Panc1 (cell line): ENCODE data around the gene MMP28. TPM values are rescaled to one million over a fixed set of nuclear protein-coding genes. Genes with fewer than 3 reads are reported as not detected.

Experiments used
- ATAC-seq: fragments of 200-7000 bp; cut with Tn5 transposase; 2 replicates; pipeline ENCODE4 v1.9.1; 2020; ENCODE audit warnings: mild to moderate bottlenecking, moderate library complexity
- BruUV-seq: library from RNA; stranded (reverse); fragments of 400-500 nt; replicated peaks from 2 replicates; lab custom pipeline; 2021; lab: Mats Ljungman, UMichigan
- CTCF ChIA-PET: fragments of 300-600 bp; sonication (Branson Sonifier 250); formaldehyde crosslinking; loops from one replicate; lab custom pipeline; 2022; ENCODE audit warnings: antibody characterized with exemption; lab: Charles Lee
- POLR2A ChIA-PET: fragments of 300-600 bp; sonication (Branson Sonifier 250); formaldehyde crosslinking; loops from one replicate; lab custom pipeline; 2022; ENCODE audit warnings: antibody characterized with exemption; lab: Charles Lee
- DNase-seq: peaks from one replicate; pipeline ENCODE4 v3.0.0-alpha.2; 2010; ENCODE audit warnings: low read depth, low spot score
- H3K27ac ChIP-seq: 2 replicates; pipeline ENCODE4 v1.5.1; 2011; ENCODE audit warnings: mild to moderate bottlenecking, low read length, inconsistent platforms
- H3K27me3 ChIP-seq: fragments of 200-500 bp; sonication (Bioruptor generic); 2 replicates; pipeline ENCODE4 v1.6.0; 2014; ENCODE audit warnings: low read length, inconsistent platforms; ENCODE audit not compliant: control insufficient read depth, insufficient read depth
- H3K36me3 ChIP-seq: fragments of 200-500 bp; sonication (Bioruptor generic); 2 replicates; pipeline ENCODE4 v1.5.1; 2014; ENCODE audit warnings: inconsistent platforms, mild to moderate bottlenecking, low read length, moderate library complexity; ENCODE audit not compliant: control insufficient read depth, insufficient read depth
- H3K4me1 ChIP-seq: 2 replicates; pipeline ENCODE4 v1.5.1; 2011; ENCODE audit warnings: inconsistent platforms, mild to moderate bottlenecking, low read length, moderate library complexity; ENCODE audit not compliant: control insufficient read depth, insufficient read depth
- H3K4me3 ChIP-seq, 2 experiments: 2 replicates each; pipeline ENCODE4 v1.5.1; 2011 to 2012; ENCODE audit warnings: low read depth in 2 of 2, low read length in 2 of 2, mild to moderate bottlenecking in 2 of 2, inconsistent platforms in 1 of 2, moderate library complexity in 1 of 2
- H3K9me3 ChIP-seq: fragments of 200-500 bp; sonication (Bioruptor generic); 2 replicates; pipeline ENCODE4 v1.5.1; 2014; ENCODE audit warnings: low read depth, mild to moderate bottlenecking, inconsistent platforms, low read length, moderate library complexity; ENCODE audit not compliant: control insufficient read depth, insufficient read depth
- POLR2AphosphoS5 ChIP-seq: IDR thresholded peaks from 2 replicates; pipeline ENCODE4 v1.6.1; 2012; ENCODE audit warnings: mild to moderate bottlenecking, low read depth, low read length, moderate library complexity
- SIN3A ChIP-seq: IDR thresholded peaks from 2 replicates; pipeline ENCODE4 v1.6.1; 2012; ENCODE audit warnings: low read depth, mild to moderate bottlenecking, low read length, moderate library complexity, borderline replicate concordance; ENCODE audit not compliant: insufficient read depth
- TCF7L2 ChIP-seq: IDR thresholded peaks from 2 replicates; pipeline ENCODE4 v1.6.1; 2011; ENCODE audit warnings: mild to moderate bottlenecking, low read depth, low read length, inconsistent platforms
- in situ Hi-C: cut with HindIII; loops from 2 replicates; pipeline ENCODE4 v1.10.0; 2016; ENCODE audit warnings: low sequenced_read_pairs, low pct_unique_long_range_greater_than_20kb
- intact Hi-C: fragments of 100-400 bp; cut with micrococcal nuclease; formaldehyde crosslinking; loops from one replicate; pipeline ENCODE4 v1.10.0; 2022; ENCODE audit not compliant: unreplicated experiment
- total RNA-seq: library from RNA; stranded (reverse); gene quantifications from one replicate; pipeline ENCODE4 v1.2.1, GENCODE V29; 2021; ENCODE audit not compliant: unreplicated experiment
- TF ChIP-seq, protein P1 (sequence below), 2 experiments: IDR thresholded peaks; 2 replicates each; pipeline ENCODE4 v1.6.1; 2011 to 2012; ENCODE audit warnings: low read depth in 2 of 2, control low read depth in 1 of 2, low read length in 1 of 2, mild to moderate bottlenecking in 1 of 2, moderate library complexity in 1 of 2; ENCODE audit not compliant: insufficient read depth in 1 of 2
- TF ChIP-seq, protein P2 (sequence below): fragments of 450-650 bp; IDR thresholded peaks from 2 replicates; pipeline ENCODE4 v1.5.1; 2017; ENCODE audit warnings: mild to moderate bottlenecking

MMP28 gene
- total RNA-seq, 1 experiment from 2014 or later, result 1.6 TPM

DNA sequence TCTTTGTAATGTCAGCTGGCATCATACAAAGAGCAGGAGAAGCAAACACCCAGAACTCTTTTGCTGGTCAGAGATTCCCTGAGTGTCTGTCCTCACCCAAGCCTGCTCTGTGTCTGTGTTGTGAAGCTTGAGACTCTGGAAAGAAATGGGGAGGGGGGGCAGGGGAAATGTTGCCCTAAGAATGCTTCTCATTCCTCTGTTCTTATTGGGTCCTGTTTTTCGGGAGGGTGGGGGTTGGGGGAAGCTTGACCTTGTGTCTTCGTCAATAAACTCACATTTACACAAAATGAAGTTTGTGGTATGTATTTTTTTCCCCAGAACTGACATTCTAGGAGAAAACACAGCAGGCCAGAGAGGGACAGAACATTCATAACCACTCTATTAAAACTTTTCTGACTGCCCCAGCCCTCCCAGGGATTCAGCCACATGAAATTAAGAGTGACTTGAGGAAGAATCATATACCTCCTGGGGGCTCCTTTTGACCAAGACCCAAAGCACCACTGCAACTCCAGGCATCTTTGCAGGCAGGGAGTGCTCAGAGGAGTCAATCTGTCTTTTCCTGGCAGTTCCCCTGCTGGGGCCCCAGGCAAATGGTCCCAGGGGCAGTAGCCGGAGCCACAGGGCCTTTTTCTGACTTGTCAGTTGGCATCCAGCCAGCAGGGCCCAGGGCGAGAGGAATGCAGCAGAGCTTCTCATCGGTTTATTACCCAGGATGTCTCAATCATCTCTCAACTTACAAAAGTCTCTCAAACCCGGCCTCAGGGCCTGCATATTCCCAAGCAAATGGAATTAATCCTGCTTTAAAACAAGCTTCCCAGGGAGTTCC, 69.1 kb downstream of the MMP28 start:
- intact Hi-C loops (no loop called here), in situ Hi-C loops (no loop called here)
- ChIA-PET CTCF (no interaction called here), POLR2A (interaction anchor here (0.6 kb wide), 1 partner anchor 138 kb away, joined by 4 read pairs; no protein-coding TSS in a partner anchor)
- peaks cover 11% of the 10 kb centered on the region for H3K4me1 ChIP-seq
- H3K27me3 ChIP-seq, result no peaks in the 10 kb centered on the region
- no TSS peak for BruUV-seq
- H3K9me3 ChIP-seq, result no peaks in the 10 kb centered on the region
- TF ChIP-seq TCF7L2 (no peak), POLR2AphosphoS5 (no peak)
- TF ChIP-seq, protein P1, sequence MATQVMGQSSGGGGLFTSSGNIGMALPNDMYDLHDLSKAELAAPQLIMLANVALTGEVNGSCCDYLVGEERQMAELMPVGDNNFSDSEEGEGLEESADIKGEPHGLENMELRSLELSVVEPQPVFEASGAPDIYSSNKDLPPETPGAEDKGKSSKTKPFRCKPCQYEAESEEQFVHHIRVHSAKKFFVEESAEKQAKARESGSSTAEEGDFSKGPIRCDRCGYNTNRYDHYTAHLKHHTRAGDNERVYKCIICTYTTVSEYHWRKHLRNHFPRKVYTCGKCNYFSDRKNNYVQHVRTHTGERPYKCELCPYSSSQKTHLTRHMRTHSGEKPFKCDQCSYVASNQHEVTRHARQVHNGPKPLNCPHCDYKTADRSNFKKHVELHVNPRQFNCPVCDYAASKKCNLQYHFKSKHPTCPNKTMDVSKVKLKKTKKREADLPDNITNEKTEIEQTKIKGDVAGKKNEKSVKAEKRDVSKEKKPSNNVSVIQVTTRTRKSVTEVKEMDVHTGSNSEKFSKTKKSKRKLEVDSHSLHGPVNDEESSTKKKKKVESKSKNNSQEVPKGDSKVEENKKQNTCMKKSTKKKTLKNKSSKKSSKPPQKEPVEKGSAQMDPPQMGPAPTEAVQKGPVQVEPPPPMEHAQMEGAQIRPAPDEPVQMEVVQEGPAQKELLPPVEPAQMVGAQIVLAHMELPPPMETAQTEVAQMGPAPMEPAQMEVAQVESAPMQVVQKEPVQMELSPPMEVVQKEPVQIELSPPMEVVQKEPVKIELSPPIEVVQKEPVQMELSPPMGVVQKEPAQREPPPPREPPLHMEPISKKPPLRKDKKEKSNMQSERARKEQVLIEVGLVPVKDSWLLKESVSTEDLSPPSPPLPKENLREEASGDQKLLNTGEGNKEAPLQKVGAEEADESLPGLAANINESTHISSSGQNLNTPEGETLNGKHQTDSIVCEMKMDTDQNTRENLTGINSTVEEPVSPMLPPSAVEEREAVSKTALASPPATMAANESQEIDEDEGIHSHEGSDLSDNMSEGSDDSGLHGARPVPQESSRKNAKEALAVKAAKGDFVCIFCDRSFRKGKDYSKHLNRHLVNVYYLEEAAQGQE (IDR thresholded peaks at IDR 0.05; ENCODE audit: insufficient read depth in 1 of 2, low read depth in 2 of 2, low read length in 1 of 2), result no peak
- no peak overlapping the region for H3K4me3 ChIP-seq
- H3K27ac ChIP-seq, result no peak overlapping the region
- H3K36me3 ChIP-seq, result peaks cover 33% of the 10 kb centered on the region
- DNase-seq (no peak), ATAC-seq (no peak)

DNA sequence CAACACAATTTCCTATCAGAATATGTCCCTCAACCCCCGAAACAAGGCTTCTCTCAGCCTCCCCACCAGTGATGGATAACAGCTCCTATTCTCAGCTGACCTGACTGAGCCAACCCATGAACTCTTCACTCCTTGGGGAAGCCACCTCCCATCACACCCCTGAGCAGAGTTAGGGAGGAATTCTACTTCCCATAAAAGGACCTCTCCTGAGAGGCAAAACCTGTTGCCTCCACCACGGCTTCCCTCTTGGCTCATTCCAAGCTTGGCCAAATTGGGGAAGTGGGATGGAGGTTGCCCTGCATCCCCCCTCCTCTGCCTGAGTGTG, 69.7 kb downstream of the MMP28 start:
- H3K9me3 ChIP-seq, result no peaks in the 10 kb centered on the region
- H3K4me3 ChIP-seq, result no peak overlapping the region
- ChIA-PET POLR2A (no interaction called here), CTCF (no interaction called here)
- BruUV-seq, result no TSS peak
- intact Hi-C loops, result no loop called here
- no peaks in the 10 kb centered on the region for H3K27me3 ChIP-seq
- no peak for TF ChIP-seq POLR2AphosphoS5
- no peak for TF ChIP-seq SIN3A
- H3K4me1 ChIP-seq, result peaks cover 6% of the 10 kb centered on the region
- peaks cover 35% of the 10 kb centered on the region for H3K36me3 ChIP-seq
- DNase-seq (no peak), ATAC-seq (no peak)
- in situ Hi-C loops, result no loop called here
- H3K27ac ChIP-seq, result no peak overlapping the region

DNA sequence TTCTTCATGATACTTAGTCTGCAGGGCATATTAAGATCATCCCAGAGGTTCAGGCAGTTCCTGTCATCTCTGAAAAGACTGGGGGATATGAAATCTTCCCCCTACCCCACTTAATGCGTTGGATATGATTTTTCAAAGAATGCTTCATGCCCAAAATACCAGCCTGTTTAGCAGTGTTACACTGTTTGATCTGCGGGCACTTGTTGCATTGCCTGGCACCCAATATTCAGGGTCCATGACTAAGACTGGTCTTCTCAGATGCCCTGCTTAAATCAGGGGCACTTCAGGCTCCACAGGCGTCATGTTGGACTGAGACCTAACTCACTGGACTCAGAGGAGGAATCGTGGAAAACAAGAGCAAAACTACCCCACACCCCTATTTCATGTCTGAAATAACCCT, 70.4 kb downstream of the MMP28 start:
- intact Hi-C loops, result no loop called here
- Histone ChIP-seq H3K9me3 (no peaks in the 10 kb centered on the region), H3K36me3 (peaks cover 37% of the 10 kb centered on the region), H3K27ac (no peak overlapping the region), H3K4me3 (no peak overlapping the region), H3K27me3 (no peaks in the 10 kb centered on the region), H3K4me1 (peaks cover 4% of the 10 kb centered on the region; the same call in 1 of the 2 replicates)
- no peak for DNase-seq
- no peak for ATAC-seq
- in situ Hi-C loops, result no loop called here
- ChIA-PET POLR2A (no interaction called here), CTCF (no interaction called here)
- TF ChIP-seq, protein P1 (IDR thresholded peaks at IDR 0.05; ENCODE audit: insufficient read depth in 1 of 2, low read depth in 2 of 2, low read length in 1 of 2), result no peak
- no peak for TF ChIP-seq TCF7L2
- TF ChIP-seq POLR2AphosphoS5, result no peak
- TF ChIP-seq, protein P2, sequence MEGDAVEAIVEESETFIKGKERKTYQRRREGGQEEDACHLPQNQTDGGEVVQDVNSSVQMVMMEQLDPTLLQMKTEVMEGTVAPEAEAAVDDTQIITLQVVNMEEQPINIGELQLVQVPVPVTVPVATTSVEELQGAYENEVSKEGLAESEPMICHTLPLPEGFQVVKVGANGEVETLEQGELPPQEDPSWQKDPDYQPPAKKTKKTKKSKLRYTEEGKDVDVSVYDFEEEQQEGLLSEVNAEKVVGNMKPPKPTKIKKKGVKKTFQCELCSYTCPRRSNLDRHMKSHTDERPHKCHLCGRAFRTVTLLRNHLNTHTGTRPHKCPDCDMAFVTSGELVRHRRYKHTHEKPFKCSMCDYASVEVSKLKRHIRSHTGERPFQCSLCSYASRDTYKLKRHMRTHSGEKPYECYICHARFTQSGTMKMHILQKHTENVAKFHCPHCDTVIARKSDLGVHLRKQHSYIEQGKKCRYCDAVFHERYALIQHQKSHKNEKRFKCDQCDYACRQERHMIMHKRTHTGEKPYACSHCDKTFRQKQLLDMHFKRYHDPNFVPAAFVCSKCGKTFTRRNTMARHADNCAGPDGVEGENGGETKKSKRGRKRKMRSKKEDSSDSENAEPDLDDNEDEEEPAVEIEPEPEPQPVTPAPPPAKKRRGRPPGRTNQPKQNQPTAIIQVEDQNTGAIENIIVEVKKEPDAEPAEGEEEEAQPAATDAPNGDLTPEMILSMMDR, result no peak
- no TSS peak for BruUV-seq
